Tibial nerve (tissue), 4 donors: ENCODE measurements around the gene SEMA5A. TPM values are rescaled to one million over a fixed set of nuclear protein-coding genes. Genes with fewer than 3 reads are reported as not detected.

Experiments
- DNase-seq, 2 donors: peaks; one replicate each; pipeline ENCODE4 v3.0.0-alpha.2; 2019; ENCODE audit warnings: low spot score in 2 of 2
- H3K27ac ChIP-seq, 4 donors: fragments of 200-600 bp; sonication (generic) in 3 of 4; one replicate each; pipeline ENCODE4 v1.5.1; 2017 to 2019; ENCODE audit warnings: mild to moderate bottlenecking in 1 of 4
- H3K27me3 ChIP-seq, 2 donors: fragments of 200-600 bp; sonication (generic) in 1 of 2; one replicate each; pipeline versions ENCODE4 v1.5.1 to v1.6.0; 2017 to 2019
- H3K36me3 ChIP-seq, 3 donors: fragments of 200-600 bp; sonication (generic); one replicate each; pipeline ENCODE4 v1.5.1; 2018 to 2019
- H3K4me1 ChIP-seq, 4 donors: fragments of 200-600 bp; sonication (generic) in 3 of 4; one replicate each; pipeline ENCODE4 v1.5.1; 2017 to 2019
- H3K4me3 ChIP-seq, 4 donors: fragments of 200-600 bp; sonication (generic) in 3 of 4; one replicate each; pipeline ENCODE4 v1.5.1; 2017 to 2019; ENCODE audit warnings: mild to moderate bottlenecking in 1 of 4, moderate library complexity in 1 of 4
- H3K9me3 ChIP-seq, 4 donors: fragments of 200-600 bp; sonication (generic) in 3 of 4; one replicate each; pipeline ENCODE4 v1.5.1; 2017 to 2019
- CTCF ChIP-seq, 5 experiments: fragments of 200-600 bp in 3 of 5; fragments of 450-650 bp in 2 of 5; sonication (generic) in 3 of 5; IDR thresholded peaks; one replicate each; pipeline ENCODE4 v1.5.1; 2016 to 2019; ENCODE audit warnings: antibody characterized with exemption in 5 of 5, mild to moderate bottlenecking in 3 of 5, moderate library complexity in 2 of 5
- EP300 ChIP-seq, 2 donors: sonication (generic); formaldehyde crosslinking; IDR thresholded peaks; one replicate each; pipeline ENCODE4 v1.6.1; 2017; ENCODE audit warnings: antibody characterized with exemption in 2 of 2, mild to moderate bottlenecking in 1 of 2
- POLR2A ChIP-seq, 2 donors: fragments of 450-650 bp; IDR thresholded peaks; one replicate each; pipeline ENCODE4 v1.6.1; 2017; ENCODE audit warnings: antibody characterized with exemption in 2 of 2, mild to moderate bottlenecking in 2 of 2, moderate library complexity in 2 of 2
- WGBS, 2 donors: methylation state at CpG; one replicate each; pipeline ENCODE4 v1.1.5; 2018; 5-methylcytosine and 5-hydroxymethylcytosine counted together
- total RNA-seq, 4 donors: library from RNA; depleted of rRNA; stranded (reverse); fragments of >200 nt; gene quantifications; one replicate each; pipeline ENCODE4 v1.1.0, GENCODE V29; 2016

The SEMA5A gene
- total RNA-seq, 4 donors from 2014 or later, result 36.3 to 58.4 (median 52.6) TPM

- no peaks in the 10 kb centered on the region for H3K27me3 ChIP-seq
- no peak for DNase-seq
- no peak for TF ChIP-seq POLR2A (IDR thresholded peaks at IDR 0.05)
- no peak for TF ChIP-seq EP300 (IDR thresholded peaks at IDR 0.05)
- no peak for TF ChIP-seq CTCF (IDR thresholded peaks at IDR 0.05)
These were observed 238.7 kb downstream of the SEMA5A start for GRCh38 chr5:9307150-9307549.

GRCh38 chr5:9302218-9302617 is 243.7 kb downstream of the SEMA5A start:
- no peak overlapping the region for H3K4me3 ChIP-seq
- TF ChIP-seq POLR2A (IDR thresholded peaks at IDR 0.05) (no peak), EP300 (IDR thresholded peaks at IDR 0.05) (no peak), CTCF (IDR thresholded peaks at IDR 0.05) (no peak)
- no peaks in the 10 kb centered on the region for H3K27me3 ChIP-seq
- H3K4me1 ChIP-seq, result no peaks in the 10 kb centered on the region
- 85 to 88% methylated on average over 2 of the region's 2 CpGs for WGBS, 2 donors
- H3K9me3 ChIP-seq, result no peaks in the 10 kb centered on the region
- no peak overlapping the region for H3K27ac ChIP-seq
- no peak for DNase-seq
- H3K36me3 ChIP-seq, result no peaks in the 10 kb centered on the region

More at GRCh38 chr5:9307150-9307549, 238.7 kb downstream of the SEMA5A start:
- no peaks in the 10 kb centered on the region for H3K36me3 ChIP-seq
- H3K4me1 ChIP-seq, result no peaks in the 10 kb centered on the region
- no peaks in the 10 kb centered on the region for H3K9me3 ChIP-seq
- no peak overlapping the region for H3K4me3 ChIP-seq
- no peak overlapping the region for H3K27ac ChIP-seq

- Histone ChIP-seq H3K4me1 (no peaks in the 10 kb centered on the region), H3K4me3 (no peak overlapping the region), H3K27ac (no peak overlapping the region), H3K36me3 (no peaks in the 10 kb centered on the region), H3K9me3 (no peaks in the 10 kb centered on the region), H3K27me3 (no peaks in the 10 kb centered on the region)
- WGBS, 2 donors, result 80 to 93% methylated on average over 6 of the region's 6 CpGs
- no peak for TF ChIP-seq CTCF (IDR thresholded peaks at IDR 0.05)
- TF ChIP-seq POLR2A (IDR thresholded peaks at IDR 0.05), result no peak
- TF ChIP-seq EP300 (IDR thresholded peaks at IDR 0.05), result no peak
- no peak for DNase-seq
These were observed 244.7 kb downstream of the SEMA5A start for GRCh38 chr5:9301200-9301599.

- WGBS, 2 donors, result 75 to 78% methylated on average over 4 of the region's 4 CpGs
These were observed 248.7 kb downstream of the SEMA5A start for GRCh38 chr5:9297134-9297533.

GRCh38 chr5:9295466-9295801 is 250.4 kb downstream of the SEMA5A start:
- Histone ChIP-seq H3K4me3 (no peak overlapping the region), H3K4me1 (no peaks in the 10 kb centered on the region), H3K27me3 (no peaks in the 10 kb centered on the region), H3K9me3 (no peaks in the 10 kb centered on the region), H3K36me3 (no peaks in the 10 kb centered on the region), H3K27ac (no peak overlapping the region)
- 69 to 74% methylated on average over 1 of the region's 1 CpG for WGBS, 2 donors
- DNase-seq, result no peak
- TF ChIP-seq CTCF (IDR thresholded peaks at IDR 0.05) (no peak), POLR2A (IDR thresholded peaks at IDR 0.05) (no peak), EP300 (IDR thresholded peaks at IDR 0.05) (no peak)

More at GRCh38 chr5:9297134-9297533, 248.7 kb downstream of the SEMA5A start:
- Histone ChIP-seq H3K9me3 (no peaks in the 10 kb centered on the region), H3K4me1 (no peaks in the 10 kb centered on the region), H3K27ac (no peak overlapping the region), H3K27me3 (no peaks in the 10 kb centered on the region), H3K4me3 (no peak overlapping the region), H3K36me3 (no peaks in the 10 kb centered on the region)
- no peak for DNase-seq
- TF ChIP-seq CTCF (IDR thresholded peaks at IDR 0.05) (no peak), POLR2A (IDR thresholded peaks at IDR 0.05) (no peak), EP300 (IDR thresholded peaks at IDR 0.05) (no peak)
